ENCODE measurements around the gene UHRF1.
"Not testable (repeated sequence)": the region's sequence is repeated elsewhere in the genome, so short reads cannot be mapped to it uniquely, and the experiment has no call there.

Gene UHRF1

DNA sequence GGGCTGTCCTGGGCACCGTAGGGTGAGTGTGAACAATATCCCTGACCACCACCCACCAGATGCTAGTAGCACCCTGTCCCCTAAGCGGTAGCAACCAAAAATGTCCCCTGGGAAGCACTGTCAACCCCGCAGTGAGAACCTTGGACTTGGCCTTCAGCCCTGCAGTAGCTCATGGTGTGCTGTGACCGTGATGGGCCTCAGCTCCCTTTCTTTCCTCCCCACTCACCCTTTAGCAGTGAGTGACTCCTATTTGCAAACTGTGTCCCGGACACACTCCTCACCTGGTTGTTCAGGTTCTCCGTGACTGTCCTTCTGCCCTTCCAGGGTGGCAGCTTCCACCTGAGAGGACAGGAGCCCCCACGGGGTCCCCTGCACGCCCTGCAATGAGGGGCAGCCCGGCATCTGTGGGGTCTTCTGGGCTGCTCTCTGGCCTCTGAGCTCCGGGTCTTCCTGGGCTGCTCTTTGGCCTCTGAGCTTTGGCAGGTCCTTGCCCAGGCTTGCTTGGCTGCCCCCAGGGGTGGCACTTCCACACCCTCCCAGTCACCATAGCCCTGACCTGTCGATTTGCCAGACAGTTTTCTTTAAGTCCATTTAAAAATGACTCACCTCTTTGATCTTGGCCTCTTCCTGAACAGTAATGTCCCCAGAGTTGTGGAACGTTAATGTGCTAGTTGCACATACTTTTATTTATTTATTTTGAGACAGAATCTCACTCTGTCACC is 63.4 kb downstream of the UHRF1 start:
- no peak for DNase-seq

DNA sequence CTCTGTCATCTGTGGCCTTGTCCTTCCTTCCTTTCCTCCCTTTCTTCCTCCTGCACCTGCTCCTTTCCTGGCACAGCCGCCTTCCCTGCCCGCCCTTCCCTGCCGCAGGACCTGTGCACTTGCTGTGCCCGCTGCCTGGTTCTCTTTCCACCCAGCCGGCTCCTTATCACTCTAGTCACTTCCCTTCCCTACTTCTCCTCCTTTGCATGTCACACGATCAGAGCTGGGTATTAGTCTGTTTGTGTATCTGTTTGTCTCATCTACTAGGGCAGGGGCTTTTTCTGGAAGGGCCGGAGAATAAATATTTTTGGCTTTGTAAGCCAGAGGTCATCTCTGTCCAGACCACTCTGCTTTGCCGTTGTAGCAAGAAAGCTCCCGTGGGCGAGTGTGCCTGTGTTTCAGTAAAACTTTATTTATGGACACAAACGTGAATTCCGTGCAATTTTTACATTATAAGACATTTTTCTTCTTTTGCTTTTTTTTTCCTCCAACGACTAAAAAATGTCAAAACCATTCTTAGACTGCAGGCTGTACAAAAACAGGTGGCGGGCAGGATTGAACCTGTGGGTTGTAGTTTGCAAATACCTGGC is 65.7 kb downstream of the UHRF1 start:
- no peak for DNase-seq

DNA sequence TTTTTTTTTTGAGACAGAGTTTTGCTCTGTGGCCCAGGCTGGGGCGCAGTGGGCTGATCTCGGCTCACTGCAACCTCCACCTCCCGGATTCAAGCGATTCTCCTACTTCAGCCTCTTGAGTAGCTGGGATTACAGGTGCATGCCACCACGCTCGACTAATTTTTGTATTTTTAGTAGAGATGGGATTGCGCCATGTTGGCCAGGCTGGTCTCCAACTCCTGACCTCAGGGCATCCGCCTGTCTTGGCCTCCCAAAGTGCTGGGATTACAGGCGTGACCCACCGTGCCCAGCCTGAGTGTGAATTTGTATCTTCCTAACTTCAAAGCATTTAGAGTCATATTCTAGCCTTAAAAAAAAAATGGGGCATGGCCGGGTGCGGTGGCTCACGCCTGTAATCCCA is 66.3 kb downstream of the UHRF1 start:
- not testable (repeated sequence) for DNase-seq

DNA sequence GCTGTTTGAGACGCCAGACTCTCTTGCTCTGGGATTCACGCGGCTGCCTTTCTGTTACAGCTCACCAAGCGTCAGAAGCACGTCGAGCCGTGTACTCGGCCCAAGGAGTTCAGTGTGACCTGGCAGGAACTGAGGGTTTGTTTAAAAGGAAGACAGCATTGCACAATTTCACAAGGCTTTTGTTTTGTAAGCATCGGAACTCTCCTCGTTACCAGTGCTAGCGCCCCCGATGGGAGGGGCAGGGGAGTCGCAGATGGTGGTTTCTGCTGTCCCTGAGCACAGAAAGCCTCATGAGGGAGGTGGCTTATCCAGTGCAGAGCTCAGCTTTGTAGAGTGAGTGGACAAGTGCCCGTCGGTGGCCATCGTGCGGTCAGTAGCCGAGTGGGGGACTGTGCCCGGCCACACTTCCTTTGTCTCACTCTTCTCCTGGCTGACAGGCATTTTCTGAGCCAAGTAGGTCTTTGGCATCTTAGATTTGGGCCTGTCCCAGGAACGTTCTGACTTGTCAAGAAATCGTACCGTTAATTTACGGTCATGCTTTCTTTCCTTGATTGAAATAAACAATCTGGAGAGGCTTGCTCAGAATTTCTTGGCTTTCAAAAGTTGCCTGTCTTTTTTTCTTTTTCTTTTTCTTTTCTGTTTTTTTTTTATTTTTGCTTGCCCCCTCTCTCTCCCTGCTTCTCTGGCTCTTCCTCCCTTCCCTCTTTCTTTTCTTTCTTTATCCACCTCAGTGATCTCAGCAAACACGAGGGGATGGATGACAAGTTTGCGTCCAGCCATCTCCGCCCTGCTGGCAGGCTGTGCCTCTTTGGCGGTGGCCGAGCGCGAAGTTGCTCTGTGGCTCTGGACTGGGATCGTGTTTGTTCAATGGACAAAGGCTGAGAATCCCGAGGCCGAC is 67.3 kb downstream of the UHRF1 start:
- DNase-seq = no peak

DNA sequence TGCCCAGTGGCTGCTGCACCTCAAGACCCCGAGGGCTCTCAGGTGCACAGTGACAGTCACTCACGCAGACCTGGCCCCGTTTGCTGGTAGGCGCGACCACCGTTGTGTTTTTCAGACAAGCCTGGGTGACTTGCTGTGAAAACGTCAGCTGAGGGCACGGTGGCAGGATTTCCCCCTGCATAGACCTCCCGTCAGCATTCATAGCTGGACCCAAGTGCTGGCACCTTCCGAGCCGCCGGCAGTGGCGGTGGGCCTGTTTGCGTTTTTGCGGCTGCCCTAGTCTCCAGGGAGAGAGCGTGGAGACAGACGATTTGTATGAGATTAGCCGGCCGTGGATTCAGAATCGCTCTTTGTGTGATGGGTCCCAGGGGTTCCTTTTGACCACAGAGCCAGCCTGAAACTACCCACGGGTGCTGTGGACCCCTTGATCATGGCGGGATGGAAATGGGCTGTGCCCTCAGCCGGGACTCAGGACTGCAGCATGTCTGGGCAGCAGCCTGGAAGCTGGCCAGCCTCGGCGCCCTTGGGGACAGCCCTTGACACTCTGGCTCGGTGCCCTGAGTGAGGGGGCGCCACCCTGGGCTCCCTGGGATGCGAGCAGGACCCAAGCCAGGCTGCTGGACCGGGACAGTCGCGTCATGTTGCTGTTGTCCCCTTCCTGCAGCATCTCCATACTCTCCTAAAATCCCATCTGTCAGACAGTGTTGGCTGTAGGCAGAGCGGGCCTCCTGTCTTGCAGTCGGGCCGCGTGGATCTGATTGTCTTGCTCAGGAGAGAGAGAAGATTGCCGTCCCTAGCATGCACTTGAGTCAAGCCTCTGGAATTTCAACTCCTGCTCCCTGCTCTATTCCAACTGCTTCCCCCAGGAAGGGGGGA is 68.2 kb downstream of the UHRF1 start:
- DNase-seq = no peak

DNA sequence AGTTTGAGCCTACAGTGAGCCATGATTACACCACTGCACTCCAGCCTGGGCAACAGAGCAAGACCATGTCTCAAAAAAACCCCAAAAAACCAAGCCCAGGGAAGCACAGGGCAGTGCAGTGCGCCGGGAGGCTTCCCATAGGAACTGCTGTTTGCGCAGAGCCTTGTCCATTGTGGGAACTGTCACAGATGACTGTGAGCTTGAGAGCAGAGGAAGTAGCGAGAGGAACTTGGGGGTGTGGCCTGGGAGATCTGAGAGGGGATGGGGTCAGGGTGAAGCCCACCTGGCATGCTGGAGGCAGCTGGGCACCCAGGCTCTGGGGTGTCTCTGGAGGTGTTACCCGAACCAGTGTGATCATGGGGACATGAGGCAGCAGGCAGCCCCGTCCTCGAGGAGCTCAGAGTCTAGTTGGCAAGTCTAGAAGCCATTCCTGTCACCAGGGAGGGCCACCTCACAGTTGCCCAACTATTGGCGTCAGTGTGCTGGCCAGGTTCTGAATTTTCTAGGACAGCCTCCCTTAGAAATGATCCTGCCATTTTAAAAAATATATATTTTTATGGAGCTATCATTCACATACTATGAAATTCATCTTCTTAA is 70.0 kb downstream of the UHRF1 start:
- DNase-seq = no peak

DNA sequence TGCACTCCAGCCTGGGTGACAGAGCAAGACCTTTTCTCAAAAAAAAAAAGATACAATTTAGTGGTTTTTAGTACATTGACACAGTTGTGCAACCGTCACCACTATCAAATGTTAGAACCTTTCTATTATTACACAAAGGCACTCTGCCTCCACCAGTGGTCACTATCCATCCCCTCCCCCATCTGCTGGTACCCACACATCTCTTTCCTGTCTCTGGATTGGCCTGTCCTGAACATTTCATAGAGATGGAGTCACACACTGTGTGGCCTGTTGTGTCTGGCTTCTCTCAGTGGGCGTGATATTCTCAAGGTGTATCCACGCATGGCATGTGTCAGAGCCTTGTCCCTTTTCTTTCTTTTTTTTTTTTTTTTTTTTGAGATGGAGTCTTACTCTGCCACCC is 70.8 kb downstream of the UHRF1 start:
- DNase-seq = no peak

DNA sequence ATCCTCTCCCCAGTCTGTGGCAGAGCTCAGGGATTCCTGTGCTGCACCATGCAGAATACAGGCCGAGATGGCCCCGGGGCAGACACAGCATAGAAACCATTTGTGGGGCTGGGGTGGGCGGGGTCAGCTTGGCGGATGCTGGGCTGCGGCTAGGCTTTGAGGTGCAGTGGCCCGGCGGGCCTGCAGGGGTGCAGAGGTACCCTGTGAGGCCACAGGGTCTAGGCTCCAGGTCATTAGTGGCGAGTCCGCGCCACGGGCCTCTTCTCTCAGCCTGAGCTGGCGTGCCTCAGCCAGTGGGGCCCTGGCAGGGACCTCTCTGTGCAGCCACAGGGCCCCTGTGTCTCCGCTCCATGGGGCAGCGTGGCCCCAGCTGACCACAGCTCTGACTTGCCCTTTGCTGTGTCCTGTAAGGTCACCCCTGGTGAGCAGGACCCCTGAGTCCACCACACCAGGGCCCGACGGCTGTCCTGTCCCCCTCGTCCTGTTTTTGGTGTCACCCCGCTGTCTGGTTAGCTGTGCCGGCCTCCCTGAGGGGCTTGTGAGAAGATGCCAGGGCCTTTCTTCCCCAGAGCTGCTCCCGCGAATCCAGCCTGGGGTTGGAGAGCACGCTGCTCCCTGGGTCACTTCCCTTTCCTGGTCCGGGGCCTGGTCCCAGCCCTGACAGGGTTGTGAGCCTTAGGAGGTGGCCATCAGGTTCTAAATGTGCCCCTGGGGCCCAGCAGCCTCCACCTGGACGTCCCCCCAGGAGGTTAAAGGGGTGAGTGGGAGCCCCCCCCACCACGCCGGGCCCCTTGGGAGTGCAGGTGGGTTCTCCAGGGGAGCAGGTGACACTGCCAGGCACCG is 71.8 kb downstream of the UHRF1 start:
- no peak for DNase-seq

DNA sequence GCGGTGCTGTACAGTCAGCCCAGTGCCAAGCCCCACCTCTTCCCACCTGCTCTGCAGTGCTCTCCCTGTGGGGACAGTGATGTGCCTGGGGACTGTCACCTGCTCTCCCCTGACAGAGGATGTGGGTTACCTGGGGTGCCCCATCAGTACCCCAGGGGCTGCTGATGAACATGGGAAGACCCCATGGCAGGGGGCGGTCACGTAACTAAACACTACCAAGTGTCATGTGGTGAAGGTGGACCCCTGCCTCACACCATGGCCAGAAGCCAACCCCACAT is 72.3 kb downstream of the UHRF1 start:
- DNase-seq = no peak

DNA sequence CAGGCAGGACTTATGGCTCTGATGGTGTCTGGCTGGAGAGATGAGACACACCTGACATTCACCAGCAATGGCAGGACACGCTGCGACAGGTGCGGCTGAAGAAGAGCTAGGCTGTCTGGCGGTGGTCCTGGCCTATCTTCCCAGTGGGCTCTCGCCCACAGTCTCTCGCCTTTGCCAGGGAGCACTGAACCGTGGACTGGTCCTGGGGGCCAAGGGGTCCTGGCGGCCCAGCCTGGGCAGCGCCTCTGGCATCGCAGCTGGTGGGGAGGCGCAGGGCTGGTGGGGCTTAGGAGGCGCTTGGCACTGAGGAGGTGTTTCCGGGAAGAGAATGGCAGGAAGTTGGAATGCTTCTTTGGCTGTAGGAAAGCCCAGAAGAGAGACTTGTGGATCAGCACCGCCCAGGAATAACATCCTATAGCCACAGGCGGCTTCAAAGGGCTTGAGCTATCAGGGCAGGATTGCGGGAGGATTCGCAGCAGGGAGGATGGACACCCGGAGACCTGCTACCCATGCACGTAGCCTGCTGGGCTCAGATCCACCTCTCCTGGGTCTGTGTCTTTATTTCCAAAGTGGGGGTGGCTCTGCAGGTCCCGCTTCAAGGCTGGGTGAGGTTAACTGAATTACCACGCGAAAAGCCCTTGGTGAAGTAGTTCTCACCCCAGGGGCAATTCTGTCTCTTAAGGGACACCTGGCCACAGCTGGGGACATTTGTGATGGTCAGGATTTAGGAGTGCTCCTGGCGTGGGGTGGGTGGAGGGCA is 74.2 kb downstream of the UHRF1 start:
- DNase-seq = no peak

DNA sequence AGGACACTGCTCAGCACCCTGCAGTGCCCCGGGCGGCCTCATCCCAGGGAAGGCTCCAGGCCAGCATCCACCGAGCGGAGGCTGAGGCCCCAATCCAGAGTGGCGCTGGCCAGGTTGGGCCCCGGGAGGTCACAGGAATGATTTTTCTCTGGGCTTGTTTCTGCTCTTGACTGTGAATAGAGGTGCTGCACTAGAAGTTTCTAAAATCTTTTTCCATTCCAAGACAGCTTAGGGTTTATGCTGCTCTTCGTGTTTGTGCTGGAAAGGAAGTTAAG is 74.7 kb downstream of the UHRF1 start:
- no peak for DNase-seq

DNA sequence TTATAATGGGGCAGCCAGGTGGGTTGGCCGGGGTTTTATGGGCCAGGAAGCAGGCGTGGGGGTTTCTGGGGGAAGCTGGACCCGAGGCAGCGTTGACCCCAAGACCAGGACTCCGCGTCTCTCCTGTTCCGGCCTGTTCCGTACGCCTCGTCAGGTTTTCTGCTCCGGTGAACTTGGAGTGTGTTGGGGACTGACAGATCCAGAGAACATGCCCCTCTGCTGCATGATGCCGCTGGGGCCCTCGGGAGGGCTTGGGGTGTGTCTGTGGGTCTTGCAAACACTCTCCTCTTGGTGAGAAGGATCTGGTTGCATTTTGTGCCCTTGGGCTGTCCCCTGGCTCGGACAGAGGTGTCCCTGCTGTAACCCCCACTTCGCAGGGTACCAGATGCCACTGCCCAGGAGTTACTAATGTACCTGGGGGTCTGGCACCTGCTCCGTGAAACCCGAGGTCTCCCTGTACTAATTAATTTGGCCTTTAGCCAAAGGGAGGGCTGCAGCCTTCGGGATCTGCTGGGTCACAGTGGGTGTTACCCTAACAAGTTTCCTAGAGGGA is 75.2 kb downstream of the UHRF1 start:
- no peak for DNase-seq

DNA sequence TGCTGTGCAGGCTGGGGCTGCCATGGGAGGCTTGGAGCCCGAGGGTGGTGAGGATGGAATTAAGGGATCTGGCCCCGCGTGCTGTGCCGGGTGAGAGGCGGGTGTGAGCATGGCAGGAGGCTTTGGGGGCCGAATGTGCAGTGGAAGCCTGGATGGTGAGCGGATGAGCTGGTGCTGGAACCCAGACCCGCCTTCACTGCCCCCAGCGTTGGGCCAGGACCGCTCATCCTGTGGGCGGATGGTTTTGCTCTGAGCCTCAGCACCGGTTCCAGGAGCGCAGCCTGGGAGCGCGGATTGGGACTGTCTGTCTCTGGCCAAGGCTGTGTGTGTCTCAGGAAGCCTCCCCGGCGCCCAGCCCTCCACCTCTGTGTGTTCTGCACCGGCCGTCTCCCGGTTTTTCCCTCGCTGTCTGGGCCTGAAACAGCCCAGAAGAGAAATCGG is 76.3 kb downstream of the UHRF1 start:
- no peak for DNase-seq

DNA sequence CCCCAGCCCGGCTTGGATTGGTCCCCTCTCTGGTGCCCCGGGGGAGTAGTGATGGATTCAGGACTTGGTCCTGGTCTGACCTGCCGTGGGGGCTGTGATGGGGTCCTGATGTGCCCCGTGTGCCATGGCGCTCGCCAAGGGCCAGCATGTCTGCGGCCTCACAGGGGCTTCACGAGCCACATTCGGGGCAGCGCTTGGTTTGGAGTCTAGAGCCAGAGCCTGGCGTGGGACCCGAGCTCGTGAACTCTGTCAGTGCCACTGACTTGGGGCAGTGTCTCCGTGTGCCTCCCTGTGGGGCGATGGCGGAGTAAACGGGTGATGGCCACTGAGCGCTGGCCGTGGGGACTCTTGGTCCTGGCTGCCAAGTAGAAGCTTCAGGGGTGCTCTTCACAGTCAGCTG is 76.8 kb downstream of the UHRF1 start:
- no peak for DNase-seq

DNA sequence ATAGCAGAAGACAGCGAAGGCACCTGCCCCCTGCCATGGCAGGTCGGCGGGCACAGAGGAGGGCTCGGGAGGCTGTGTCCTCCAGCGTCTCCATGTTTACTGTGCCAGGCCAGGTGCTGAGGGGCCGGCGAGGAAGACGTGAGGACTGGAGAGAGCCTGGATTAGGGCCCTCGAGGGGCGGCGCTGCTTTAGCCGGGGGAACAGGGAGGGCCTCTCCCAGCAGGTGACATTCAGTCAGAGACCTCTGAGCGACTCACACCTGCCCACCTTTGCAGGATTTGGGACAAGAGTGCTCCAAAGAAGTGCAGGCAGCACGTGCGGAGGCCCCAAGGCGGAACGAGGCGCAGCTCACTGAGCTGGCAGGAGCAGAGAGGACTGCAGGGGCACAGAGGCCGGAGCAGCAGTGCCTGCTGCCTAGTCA is 77.2 kb downstream of the UHRF1 start:
- DNase-seq = no peak

DNA sequence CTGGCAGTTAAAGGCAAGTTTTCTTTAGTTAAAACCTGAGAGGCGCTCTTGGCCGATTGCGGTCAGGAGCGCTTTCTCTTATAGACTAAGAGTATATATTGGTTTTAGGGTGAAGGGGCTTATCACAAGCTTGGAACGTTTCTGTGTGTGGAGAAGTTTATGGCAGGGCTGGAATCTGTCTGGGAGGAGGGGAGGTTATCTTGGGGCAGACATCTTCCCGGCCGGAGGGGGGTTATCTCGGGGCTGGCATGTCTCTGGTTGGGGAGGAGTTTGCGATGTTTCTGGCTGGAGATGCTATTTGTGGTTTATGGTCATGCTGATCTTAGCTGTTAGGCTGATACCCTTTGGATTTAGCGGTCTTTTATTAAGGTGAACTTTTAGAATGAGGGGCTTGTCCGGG is 78.0 kb downstream of the UHRF1 start:
- DNase-seq = no peak

DNA sequence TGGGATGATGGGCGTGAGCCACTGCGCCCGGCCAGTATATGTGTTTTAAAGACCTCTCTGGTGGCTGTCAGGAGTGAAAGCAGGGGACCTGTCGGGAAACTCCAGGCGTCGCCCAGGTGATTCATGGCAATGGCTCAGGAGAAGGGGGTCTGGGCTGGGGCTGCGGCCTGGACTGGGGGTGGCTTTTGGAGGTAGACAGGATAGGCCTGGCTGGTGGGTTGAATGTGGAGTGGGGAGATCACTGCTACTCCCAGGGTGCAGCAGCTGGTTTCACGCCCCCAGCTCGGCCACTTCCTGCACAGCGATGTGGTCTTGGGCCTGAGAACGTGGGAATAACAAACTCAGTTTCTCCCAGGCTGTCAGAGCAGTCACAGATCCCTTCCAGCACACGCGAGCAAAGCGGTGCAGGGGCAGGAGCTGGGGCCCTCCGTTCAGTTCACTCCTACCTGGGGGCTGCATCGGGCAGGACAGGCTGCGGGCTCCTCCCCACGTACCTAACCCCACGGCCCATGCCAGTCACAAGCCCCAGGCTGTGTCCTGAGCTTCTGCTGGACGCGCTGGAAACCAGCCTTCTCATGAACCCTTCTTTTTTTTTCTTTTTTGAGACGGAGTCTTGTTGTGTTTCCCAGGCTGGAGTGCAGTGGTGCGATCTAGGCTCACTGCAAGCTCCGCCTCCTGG is 78.5 kb downstream of the UHRF1 start:
- DNase-seq = no peak

DNA sequence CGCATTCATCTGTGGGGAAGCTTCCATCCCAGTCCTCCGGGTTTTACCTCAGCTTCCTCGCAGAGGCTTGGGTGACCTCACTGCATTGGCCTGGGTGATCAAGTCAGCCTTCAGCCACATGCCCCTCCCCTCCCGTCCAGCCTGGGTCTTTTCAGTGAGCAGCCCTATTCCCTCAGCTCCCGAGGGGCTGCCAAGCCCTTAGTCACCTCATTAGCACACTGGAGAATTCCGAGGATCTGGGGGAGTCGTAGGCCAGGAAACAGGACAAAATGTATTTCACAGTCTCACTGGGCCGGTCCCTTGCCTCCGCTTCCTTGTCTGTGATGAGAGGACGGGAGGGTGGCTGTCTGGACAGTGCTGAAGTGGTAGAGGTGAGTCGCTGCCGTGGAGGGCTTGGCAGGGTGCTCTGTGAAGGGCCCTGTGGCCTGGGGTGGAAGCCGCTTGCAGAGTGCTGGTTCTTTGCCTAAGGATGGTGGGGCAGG is 79.5 kb downstream of the UHRF1 start:
- no peak for DNase-seq

DNA sequence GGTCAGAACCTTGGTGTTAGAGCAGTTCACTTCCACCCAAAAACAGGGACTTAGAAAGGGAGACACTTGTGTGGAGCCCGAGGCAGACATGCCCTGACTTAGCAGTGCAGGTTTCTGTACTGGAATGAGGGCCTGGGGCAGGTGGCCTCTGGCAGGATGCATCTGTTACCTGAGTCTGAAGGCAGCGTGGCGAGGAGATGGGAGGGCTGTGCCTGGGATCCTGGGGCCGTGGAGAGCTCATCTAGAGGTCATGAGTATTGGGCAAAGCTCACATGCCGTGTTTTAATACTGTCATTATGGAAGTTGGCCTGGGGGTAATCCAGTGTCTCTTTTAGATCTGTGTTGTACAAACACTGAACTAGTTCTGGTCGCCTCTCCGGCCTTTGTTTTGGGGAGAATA is 81.0 kb downstream of the UHRF1 start:
- no peak for DNase-seq

DNA sequence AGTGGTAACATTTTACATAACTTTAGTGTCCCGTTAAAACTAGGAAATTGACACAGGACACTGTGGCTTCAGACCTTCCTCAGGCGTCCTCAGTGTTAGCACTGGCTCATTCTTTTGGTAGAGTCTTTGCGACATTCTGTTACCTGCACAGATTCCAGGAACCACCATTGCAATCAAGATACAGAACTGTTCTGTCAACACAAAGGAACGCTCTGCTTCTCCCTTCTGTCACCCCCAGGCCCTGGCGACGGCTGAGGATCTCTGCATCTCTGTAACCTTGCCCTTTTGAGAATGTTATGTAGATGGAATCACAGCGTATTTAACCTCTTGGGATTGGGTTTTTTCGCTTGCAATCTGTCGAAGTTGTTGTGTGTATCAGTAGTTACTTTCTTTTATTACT is 82.2 kb downstream of the UHRF1 start:
- no peak for DNase-seq

All from stimulated activated CD8-positive, alpha-beta memory T cell treated with anti-CD3 and anti-CD28 coated beads, Interleukin-4, amount 100 ng/mL, for 48 hours (primary cell).